Kidney capillary endothelial cell (primary cell): ENCODE data around the gene PDIA2.
"Not testable (repeated sequence)": the region's sequence is repeated elsewhere in the genome, so short reads cannot be mapped to it uniquely, and the experiment has no call there.

Experiments used
- DNase-seq: peaks from one replicate; pipeline ENCODE4 v3.0.0-alpha.2; 2018; ENCODE audit warnings: low spot score

Gene PDIA2

DNA sequence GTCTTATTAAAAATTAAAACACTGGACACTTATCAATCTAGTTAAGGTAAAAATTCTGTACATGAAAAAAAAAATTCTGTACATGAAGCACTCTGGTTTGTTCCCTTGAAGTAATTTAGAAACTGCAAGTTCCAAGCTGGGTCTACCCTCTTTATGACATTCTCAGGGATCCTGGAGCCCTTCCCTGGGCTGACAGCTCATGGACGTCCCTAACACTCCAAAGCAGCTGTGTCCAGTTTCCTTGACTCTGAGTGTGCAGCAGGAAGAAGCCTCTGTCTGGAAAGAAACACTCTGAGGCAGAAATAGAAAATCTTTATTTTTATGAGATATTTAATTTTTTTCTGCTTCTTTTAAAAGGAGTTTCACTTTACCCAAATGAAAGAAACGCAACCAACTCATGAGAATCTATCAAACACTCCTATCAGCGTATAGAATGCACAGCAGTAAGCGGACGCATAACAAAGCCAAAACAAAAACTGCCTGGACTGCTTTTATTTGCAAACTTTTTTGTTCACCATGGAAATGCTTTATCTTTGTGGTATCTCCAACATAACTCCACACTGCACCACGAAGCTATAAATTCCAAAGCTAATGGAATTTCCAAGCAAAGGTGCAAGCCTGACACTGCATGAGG, 48.3 kb downstream of the PDIA2 start:
- DNase-seq = not testable (repeated sequence)

DNA sequence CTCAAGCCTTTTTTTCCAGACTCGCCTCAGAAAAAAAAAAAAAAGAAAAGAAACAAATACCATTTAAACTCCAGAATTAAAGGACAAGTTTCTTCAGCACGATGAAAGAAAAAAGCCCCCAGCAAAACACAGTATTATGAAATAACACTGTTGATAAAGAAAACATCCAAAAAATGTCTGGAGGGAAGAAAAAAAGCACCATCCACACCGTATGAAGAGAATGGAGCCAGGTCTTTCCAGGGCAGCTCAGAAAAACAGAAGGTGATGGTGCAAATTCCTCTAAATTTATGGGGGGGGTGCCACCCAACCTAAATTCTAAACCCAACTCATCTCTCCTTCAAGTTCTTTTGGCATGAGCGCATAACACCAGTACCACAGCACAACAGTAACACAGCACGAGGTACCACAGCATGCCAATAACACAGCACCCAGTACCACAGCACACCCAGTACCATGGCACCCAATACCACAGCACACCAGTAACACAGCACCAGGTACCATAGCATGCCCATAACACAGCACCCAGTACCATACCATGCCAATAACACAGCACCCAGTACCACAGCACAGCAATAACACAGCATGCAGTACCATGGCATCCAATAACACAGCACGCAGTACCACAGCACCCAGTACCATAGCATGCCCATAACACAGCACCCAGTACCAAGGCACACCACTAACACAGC, 50.6 kb downstream of the PDIA2 start:
- no peak for DNase-seq

GRCh38 chr16:334164-334832, 51.3 kb downstream of the PDIA2 start:
- not testable (repeated sequence) for DNase-seq

GRCh38 chr16:334861-335632, 52.1 kb downstream of the PDIA2 start:
- DNase-seq = not testable (repeated sequence)

GRCh38 chr16:336269-336668, 53.3 kb downstream of the PDIA2 start:
- no peak for DNase-seq
